GM18498 (cell line): ENCODE measurements around the gene ABI2.
A peak's percentile ranks its signal among the peaks of the same experiment; 100 is the strongest.

Experiments used
- ATAC-seq: cut with Tn5 transposase; IDR thresholded peaks from one replicate; pipeline ENCODE4 v1.9.1; 2021; ENCODE audit warnings: mild to moderate bottlenecking, moderate library complexity; ENCODE audit not compliant: unreplicated experiment

Gene ABI2

GRCh38 chr2:203470371-203470770, 142.2 kb downstream of the ABI2 start:
- ATAC-seq = no peak

- ATAC-seq = no peak
Observed at GRCh38 chr2:203471323-203471722, 143.1 kb downstream of the ABI2 start.

- no peak for ATAC-seq
Observed at GRCh38 chr2:203476881-203477280, 148.7 kb downstream of the ABI2 start.

GRCh38 chr2:203480623-203481022, 152.4 kb downstream of the ABI2 start:
- no peak for ATAC-seq

- peak; percentile 78 for ATAC-seq
Observed at GRCh38 chr2:203484266-203485112, 156.3 kb downstream of the ABI2 start.

- no peak for ATAC-seq
Observed at GRCh38 chr2:203489531-203489930, 161.3 kb downstream of the ABI2 start.

GRCh38 chr2:203490391-203490790, 162.2 kb downstream of the ABI2 start:
- ATAC-seq = no peak

GRCh38 chr2:203492965-203493364, 164.8 kb downstream of the ABI2 start:
- ATAC-seq = no peak
